DMS 273 (cell line): ENCODE data around the gene SCN10A.
A peak's percentile ranks its signal among the peaks of the same experiment; 100 is the strongest.

Experiments
- DNase-seq: peaks from one replicate; lab custom pipeline; 2025; ENCODE audit not compliant: unreplicated experiment; lab: John Stamatoyannopoulos, UW

Gene SCN10A

DNA sequence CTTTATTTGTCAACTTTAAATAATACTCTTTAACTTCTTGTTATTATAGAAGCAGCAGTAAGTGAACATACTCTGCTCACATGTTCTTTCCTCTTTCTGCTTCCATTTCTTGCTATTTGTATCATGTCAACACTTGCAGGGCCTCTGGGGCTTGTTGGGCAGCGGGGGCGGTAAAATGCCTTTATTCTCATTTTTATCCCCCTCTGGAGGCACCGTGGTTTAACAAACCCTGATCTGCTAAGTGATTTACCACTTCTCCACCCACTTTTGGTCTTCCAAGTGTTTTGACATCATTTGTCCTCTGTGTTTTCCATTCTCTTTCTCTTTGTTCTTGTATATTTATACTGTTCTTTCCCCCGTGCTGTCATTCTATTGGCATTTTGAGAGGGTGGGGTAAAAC lies 33.9 kb downstream of the SCN10A start:
- no peak for DNase-seq

DNA sequence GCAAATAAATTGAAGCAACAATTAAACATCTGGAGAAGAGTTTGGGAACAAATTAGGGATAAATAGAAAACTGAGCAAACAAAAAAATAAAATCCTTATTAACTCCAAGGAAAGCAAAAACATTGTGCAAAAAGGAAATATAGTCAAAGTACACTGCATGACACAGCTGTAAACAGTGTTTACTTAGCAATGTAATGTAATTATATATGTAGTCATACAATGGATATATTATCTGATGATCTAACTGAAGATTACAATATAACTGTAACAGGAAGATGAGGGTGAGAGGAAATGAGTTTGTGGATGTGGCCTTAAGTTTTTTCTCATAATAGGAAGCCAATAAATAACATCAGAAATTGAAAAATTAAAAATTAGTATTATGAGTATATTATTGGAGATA lies 42.5 kb downstream of the SCN10A start:
- no peak for DNase-seq

DNA sequence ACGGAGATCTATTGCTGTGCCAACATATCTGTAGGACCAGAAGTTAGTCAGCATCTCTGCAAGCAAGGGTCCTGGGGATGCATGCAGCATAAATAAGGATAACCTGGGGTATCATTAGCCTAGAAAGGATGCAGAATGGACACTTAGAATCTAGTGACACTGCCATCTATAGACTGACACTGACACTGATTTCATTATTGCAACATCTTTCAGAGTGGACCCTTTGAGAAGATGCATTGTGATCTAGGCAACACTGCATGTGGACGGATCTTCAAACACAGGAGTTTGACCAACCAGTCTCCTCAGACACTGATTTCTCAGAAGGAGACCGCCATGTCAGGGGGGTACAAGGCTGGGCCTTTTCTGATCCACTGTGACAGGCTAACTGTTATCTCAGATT lies 52.4 kb downstream of the SCN10A start:
- no peak for DNase-seq

DNA sequence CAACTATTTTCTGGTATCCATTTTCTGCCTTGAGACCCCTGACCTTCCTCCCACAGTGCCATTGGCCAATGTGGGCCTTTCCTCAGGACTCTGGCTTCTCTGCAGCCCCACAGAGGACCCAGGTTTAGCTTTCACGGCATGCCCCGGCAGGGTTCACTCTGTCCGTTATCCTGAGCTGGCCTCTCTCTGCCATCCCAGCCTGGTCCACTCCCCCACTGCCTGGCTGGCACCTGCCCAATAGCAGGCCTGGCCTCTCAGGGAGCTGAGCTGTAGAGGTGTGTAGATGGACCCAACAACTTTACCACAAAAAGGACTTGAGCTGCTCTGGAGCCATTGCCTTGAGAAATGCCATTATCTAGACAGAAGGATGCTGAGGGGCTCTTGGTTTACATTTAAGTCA lies 57.5 kb downstream of the SCN10A start:
- no peak for DNase-seq

DNA sequence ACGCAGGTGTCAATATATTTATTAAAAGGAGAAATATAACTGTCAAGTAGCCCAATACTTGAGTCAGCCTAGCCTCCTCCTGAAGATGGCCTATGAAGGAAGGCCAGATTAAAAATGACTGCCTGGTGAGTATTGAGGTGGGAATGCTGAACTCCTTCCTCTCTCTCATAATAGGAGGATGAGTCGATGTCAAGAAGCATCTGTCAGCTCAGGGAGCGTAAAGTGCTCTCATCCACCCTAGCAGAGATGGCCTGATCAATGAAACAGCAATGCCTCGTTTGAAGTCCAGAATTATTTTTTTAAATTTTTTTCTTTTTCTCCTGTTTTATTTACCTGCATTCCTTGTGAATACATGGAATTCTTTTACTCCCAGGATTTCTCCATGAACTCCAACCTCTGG lies 58.3 kb downstream of the SCN10A start:
- DNase-seq = no peak

DNA sequence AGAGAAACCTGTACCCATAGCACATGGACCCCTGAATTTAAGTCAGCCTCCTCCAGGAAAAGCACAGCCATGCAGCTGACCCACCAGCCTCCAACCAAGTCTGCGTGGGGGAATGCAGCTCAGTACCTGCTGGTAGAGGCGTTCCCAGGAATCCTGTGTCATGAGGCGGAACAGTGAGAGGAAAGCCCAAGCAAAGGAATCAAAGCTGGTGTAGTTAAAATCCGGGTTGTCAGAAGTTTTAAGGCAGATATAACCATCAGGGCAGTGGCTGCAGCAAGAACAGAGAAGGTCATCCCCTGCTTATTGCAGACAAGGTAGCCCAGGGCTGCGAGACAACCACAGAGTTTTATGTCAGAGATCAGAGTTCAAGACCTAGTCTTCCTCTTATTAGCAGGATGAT lies 59.1 kb downstream of the SCN10A start:
- DNase-seq = no peak

DNA sequence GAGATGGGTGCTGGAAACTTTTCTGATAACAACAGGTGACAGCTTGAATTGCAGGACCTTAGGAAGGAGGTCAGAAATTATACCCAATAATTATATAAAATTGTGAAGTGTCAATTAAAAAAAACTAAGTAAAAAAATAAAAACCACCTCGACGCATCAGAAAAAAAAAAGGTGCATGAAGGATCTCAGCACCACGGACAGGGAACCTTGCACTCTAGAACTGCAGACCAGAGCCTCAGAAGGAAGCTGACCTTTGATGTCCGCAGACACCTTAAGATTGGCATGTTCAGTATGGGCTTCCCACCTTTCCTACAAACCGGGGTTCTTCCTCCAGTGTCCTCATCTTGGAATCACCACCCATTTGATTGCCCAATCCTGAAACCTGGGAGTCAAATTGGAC lies 60.9 kb downstream of the SCN10A start:
- DNase-seq = no peak

DNA sequence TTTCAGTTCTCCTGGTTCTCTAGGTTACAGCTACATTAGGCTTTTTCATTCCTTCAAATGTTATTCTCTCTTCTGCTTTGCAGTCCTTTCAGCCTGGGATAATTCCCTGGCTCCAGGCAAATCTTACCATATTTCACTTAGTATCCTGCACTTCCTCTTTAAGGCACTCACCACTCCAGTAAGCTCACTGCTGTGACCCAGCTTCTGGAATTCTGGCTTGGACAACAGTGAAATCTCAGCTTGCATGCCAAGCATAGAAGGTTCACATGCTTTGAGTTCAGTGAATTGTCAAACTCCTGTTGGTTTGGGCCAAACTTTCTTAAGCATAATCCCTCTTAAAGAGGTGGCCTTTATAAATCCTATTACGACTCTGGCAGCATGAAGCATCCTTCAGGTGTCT lies 69.4 kb downstream of the SCN10A start:
- no peak for DNase-seq

DNA sequence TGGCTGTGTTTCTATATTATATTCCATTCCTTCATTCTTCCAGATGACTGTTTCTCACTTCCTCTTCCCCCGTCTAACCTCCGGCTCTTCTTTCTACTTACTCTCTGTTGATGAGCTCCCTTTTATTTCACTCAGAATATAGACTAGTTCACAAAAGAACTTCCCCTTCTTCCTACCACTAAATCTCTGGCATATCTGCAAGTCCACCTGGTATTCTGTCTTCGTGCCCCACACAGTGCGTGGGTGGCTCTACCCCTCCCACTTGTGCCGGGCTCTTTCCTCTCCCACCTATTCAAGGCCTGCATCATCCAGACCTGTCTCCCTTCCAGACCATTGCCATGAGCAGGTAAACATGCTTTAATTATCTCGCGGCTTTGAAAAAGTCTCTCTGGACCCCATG lies 73.0 kb downstream of the SCN10A start:
- no peak for DNase-seq

DNA sequence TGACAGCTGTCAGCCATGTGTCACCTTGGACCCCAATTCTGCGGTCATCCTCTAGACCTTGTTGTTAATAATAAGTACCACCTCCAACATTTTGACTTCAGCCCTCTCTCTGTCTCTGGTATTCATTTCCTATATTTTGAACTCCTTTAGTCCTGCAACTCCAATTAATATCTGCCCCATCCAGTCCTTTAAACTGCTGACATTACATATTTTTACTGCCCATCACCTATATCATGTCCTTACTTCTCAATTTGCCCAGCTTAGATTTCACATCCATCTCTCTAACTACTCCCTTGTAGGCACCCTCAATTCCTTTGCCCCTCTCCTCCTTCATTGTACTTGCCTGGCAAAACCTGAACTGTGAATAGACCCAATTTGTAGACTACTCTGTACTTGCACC lies 73.5 kb downstream of the SCN10A start:
- no peak for DNase-seq

DNA sequence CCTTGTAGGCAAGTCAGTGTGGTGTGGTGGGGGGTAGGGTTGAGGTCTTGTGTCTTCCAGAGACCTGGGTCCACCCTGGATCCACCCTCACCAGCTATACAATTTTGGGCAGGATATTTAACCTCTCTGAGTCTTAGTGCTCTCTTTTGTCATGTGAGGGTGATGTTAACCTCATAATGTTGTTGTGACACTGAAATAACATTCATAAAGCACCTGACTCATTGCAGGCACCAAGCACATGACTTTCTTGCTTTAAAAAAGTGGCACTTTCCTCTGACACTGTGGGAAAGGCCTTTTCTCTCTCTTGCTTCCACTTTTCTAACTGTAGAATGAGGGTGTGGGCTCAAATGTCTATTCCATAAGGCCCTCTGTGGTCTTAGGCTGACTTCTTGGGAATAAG lies 75.5 kb downstream of the SCN10A start:
- DNase-seq = no peak

DNA sequence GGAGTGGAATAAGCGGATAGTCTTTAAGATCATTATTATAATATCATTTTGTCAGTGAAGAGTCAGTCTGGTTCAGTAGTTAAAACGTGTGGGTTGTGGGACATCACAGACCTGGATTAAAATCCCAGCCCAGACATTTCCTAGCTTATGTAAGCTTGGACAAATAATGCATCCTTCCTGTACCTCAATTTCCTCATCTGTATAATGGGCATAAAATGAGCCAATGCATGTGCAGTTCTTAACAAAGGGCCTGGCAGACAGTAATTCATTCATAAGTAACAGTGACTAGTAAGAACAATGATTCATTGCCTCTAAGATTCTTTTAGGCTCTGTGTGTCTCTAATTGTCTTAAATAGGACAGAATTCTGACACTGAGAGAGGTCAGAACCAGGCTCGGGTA lies 76.1 kb downstream of the SCN10A start:
- DNase-seq = no peak

DNA sequence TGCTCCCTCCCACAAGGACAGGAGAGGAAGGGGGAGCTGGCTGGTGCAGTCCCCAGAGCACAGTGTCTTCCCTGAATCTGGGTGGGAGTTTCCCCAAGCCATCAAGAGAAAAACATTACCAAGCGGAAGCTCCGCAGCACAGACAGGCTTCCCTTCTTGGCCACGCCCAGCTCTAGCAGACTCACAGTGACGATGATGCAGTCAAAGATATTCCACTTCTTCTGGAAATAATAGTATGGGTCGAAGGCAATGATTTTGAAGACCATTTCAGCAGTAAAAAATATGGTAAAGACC lies 76.7 kb downstream of the SCN10A start:
- no peak for DNase-seq

DNA sequence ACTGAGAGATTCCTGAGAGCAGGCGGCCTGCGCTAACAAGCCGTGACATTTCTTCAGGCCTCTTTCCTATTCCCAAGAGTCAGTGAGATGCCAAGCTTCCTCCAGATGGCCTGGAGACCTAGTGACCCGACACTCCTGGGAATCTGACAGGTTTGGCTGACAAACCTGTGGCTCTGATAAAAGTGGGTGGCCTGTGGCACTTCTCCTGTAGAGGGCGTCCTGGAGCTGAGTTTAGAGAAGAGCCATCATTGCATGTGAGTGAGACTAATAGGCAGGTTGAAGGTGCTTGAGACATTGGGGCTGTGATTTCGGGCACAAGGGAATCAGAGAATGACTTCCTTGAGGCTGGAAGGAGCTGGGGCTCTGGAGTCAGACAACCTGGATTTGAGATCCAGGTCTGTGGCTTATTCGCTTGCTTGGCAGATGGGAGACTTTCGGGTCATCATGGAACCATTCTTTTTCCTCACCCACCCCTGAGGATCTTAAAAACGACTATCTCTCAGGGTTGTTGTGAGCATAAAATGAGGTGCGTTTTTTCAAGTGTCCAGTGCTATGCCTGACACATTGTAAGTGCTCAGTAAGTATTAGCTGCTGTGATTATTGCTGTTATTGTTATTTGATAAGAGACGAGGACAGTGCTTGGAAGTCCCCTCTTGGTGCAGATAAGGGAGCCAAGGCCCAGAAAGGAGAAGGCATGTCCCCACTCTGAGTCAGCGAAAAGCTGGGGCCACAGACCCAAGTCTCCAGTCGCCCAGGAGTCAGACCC lies 77.2 kb downstream of the SCN10A start:
- peak; percentile 65 for DNase-seq

DNA sequence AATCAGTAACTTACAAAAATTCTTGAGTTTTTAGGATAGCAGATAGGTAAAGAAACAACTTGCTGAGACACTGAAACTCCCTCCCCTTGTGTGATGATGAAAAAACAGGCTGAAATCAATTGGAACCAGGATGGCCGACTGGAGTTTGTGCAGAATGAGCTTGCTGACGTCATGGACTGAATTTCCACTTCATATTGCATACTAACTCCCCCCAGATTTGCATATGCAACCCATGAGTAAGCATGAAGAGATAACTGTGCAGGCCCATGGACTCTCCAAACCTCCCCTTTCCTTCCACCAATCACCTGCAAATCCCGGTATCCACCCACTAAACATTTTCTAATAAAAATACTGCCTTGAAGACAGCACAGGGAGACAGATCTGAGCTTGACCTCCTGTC lies 84.5 kb downstream of the SCN10A start:
- DNase-seq = no peak

DNA sequence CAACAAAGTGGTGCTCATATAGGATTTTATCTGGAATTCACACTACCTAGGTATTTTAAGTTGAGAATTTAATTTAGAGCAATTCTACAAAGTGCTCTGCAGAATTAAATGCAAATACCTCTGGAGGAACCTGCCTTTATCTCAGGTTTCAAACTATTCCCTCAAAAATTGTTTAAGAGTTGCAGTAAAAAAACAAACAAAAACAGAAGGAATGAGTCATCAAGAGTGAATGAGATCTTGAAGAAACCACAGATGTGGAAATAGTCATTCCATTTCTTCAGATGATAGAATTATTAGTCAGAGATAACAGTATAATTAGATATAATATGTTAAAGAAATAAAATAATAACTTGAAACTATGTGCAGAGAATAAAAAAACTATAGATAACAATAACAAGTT lies 85.7 kb downstream of the SCN10A start:
- no peak for DNase-seq

DNA sequence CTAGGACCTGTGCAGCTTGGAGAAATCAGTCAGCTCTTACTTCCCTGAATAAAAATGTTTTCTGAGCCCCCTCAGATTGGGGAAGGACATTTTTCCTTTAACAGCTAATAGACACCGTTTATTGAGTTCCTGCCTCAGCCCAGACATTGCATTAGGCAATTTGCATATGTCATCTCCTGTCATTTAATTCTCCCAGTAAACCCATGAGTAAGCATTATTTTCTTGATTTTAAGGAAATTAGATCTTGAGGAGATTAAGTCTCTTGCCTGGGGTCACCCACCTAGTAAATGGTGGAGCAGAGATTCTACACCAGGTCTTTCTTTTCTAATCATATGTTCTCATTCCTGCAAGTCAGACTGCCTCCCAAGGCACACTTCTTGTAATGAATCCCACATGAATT lies 88.0 kb downstream of the SCN10A start:
- DNase-seq = no peak

DNA sequence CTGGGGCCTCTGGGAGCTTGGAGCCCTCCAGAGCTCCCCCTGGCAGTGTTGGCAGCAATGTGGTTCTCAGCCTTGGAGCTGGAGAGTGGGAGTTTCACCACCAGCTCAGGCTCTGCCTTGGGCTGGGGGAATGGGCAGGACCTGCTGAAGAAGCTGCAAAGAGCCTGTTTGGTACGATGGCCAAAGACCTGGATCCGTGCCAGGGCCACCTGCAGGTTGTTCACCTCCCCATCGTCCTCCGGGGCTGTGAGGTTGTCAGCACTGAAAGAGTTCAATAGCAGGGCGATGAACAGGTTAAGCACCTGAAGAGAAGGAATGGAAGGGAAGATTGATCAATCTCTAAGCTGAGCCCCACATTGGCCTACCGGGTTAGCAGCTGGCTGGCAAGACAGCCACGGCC lies 89.3 kb downstream of the SCN10A start:
- no peak for DNase-seq

DNA sequence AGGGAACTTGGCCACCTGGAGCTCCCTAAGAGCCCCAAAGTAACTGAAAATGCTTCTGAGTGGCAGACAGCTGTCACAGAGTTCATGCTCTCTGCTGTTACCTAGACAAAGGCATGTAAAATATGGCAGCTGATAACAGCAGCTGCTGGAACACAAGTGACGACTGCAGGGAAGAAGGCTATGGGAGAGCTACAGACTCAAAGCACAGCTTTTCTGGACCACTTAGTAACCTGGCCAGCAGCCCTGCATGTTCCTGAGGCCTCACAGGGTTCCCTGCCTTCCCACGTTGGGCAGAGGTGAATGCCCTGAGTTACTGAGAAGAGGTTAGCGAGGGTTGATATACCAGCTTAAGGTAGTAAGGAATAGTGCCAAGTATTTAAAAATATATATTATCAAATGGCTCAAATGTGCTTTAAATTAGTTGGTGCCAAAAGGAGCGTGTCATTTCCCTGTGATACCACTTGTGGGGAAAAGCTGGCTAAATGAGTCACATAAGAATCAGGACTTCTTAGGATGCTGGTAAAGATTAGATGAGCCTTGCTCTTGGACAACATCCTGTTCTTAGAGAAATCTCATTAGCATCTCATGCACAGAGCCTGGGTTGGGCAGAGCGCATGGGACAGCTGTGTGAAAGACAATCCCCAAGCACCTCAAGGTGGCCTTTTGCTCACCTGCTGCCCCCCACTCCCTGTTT lies 90.1 kb downstream of the SCN10A start:
- DNase-seq = no peak

DNA sequence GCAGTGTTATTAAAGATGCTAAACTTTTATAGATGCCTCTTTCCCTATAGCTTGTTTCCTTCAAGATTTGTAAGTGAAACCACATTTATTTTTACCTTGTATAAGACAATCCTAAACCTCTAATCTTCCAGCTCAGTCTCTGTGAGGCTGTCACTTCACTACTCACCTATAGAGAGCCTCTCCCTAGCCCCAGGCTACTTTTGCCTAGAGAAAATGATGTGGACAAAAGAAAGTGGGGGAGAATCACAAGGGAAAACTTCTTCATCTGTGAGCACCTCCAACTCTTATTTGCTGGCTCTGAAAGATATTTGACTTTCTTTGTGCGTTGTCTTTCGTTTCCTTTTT lies 91.7 kb downstream of the SCN10A start:
- DNase-seq = no peak

DNA sequence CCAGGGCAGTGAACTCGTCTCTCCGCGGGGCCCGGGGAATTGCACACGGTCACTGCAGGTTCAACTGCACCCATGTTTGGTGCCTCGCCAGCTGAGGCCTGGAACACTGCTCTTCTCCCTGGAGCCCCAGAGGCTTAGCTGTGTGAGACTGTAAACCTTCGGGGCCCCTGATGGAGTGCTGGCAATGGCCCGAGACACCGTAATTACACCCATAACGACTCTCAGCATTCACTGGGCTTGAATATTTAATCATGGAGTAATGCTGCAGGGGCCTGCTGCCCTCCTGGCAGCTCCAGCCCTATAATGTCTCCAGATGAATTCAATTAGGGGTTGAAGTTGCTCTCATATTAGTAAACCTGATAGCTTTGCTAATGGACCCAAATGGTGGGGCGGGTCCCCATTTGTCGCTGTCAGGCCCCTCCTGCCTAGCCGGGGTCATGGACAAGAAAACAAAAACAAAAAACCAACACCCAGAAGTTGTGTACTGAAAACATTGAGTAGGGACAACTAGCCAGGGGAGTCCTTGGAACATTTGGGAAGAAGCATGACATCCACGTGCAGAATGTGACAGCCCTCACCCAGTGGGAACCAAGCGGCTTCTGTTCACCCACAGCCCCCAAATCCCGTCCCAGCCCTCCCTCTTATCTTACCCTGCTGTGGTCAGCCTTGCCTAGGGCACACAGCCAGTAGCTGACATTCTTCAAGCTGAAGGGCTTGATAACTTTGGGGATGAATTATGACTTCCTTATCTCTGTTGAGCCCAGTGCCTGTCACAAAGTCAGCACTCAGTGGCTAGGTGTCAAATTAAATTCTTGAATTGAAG lies 92.2 kb downstream of the SCN10A start:
- DNase-seq = no peak

DNA sequence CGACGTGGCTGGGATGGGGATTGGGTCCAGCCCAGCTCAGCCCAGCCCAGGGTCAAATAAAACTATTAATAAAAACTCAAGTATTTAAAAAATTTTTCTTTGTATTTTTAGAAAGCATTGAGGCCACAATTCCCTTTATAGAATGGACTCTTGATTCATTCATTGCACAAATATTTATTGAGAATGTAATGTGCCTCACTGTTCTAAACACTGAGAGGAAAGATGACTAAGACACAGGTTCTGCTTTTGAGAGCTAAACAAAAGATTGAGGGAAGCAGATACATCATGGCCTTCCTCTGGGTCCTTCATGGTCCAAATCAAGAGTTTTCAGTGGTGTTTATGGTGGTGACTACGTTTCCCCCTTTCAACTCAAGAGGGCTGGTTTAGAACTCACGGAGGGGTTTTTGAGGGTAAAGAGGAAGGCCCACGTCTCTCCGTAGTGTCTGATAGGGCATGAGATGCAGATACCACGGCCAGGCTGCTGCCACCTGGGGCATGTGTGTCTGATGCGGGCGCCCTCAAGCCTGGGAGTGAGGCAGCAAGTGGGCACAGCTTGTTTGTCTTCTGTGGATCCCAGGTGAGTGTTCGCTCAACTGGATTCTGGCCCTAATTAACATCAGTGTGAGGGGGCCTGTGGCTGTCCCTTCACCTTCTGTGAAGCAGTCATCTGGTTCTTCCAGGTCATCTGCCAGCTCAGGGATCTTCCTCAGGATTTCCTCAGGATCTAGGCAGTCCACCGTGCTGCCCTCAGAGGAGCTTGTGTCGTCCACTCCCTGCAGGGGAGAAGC lies 93.0 kb downstream of the SCN10A start:
- DNase-seq = no peak
